Rectal smooth muscle tissue (tissue), 1 donor: ENCODE measurements around the gene NAPA.

Experiments
- H3K27ac ChIP-seq: one replicate; pipeline ENCODE4 v1.7.0; 2013; ENCODE audit warnings: low read depth, low read length, inconsistent platforms
- H3K27me3 ChIP-seq: one replicate; pipeline ENCODE4 v1.7.0; 2013; ENCODE audit warnings: low read length; ENCODE audit not compliant: control insufficient read depth, insufficient read depth
- H3K36me3 ChIP-seq: one replicate; pipeline ENCODE4 v1.7.0; 2013; ENCODE audit warnings: low read length; ENCODE audit not compliant: control insufficient read depth, insufficient read depth
- H3K4me1 ChIP-seq: one replicate; pipeline ENCODE4 v1.7.0; 2013; ENCODE audit warnings: low read length; ENCODE audit not compliant: control insufficient read depth, insufficient read depth
- H3K4me3 ChIP-seq: one replicate; pipeline ENCODE4 v1.7.0; 2013; ENCODE audit warnings: low read length
- H3K9ac ChIP-seq: one replicate; pipeline ENCODE4 v1.7.0; 2013; ENCODE audit warnings: low read length

Gene NAPA

GRCh38 chr19:47518854-47519253, 4.0 kb upstream of the NAPA start:
- Histone ChIP-seq H3K4me1 (no peaks in the 10 kb centered on the region), H3K27ac (no peak overlapping the region), H3K27me3 (no peaks in the 10 kb centered on the region), H3K4me3 (no peak overlapping the region), H3K36me3 (no peaks in the 10 kb centered on the region), H3K9ac (no peak overlapping the region)

DNA sequence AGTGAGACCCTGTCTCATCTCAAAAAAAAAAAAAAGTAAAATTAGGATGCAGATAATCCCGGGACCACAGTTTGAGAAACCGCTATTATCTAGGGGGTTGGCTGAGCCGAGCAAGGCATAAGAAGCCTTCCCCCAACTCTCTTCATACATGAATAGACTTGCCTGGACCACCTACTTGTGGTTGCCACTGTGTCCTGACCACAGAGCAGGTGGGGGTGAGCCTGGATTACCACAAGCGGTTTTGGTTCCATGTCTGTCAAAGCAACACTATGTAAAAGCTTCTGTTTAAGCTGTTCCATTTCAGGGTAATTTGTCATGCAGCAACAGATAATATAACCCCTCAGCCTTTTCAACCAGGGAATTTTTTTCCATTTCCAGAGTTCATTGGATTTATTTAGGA, 3.3 kb upstream of the NAPA start:
- Histone ChIP-seq H3K27me3 (no peaks in the 10 kb centered on the region), H3K4me1 (peaks cover 5% of the 10 kb centered on the region), H3K36me3 (no peaks in the 10 kb centered on the region), H3K9ac (no peak overlapping the region), H3K27ac (no peak overlapping the region), H3K4me3 (no peak overlapping the region)

DNA sequence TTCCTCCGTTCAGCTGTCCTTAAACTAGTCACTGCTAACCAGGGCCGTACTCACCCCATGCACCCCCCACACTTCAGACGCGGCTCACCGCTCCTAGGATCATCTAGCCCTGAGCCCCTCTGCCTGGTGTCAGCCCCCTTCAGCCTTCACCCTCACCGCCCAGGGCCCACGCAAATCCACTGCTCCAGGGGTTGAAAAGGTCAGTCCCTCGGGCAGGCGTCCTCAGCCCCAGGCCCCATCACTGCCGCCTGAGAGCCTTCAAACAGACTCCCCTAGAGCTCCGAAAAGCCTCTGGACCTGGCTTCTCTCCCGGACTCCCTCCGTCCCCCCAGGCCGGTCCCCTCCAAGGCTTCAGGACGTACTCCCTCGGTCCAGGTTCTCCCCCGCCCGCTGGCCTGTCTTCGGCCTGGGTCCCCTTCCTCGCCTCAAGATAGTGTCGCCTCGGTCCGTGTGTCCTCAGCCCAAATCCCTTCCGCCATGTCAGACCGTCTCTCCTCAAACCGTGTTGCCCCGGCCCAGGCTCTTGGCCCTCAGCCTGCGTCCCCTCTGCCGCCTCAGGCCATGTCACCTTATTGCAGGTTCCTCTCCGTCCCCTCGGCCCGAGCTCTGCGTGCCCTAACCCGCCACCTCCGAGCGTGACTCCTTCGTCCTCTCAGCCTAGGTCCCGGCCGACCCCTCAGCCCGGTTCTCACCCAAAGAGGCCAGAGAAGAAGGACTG, 553 bp downstream of the NAPA start:
- Histone ChIP-seq H3K9ac (peak overlapping the region; percentile 100), H3K27ac (peak overlapping the region; percentile 98), H3K36me3 (no peaks in the 10 kb centered on the region), H3K4me3 (peak overlapping the region; percentile 73), H3K4me1 (peaks cover 30% of the 10 kb centered on the region), H3K27me3 (no peaks in the 10 kb centered on the region)

DNA sequence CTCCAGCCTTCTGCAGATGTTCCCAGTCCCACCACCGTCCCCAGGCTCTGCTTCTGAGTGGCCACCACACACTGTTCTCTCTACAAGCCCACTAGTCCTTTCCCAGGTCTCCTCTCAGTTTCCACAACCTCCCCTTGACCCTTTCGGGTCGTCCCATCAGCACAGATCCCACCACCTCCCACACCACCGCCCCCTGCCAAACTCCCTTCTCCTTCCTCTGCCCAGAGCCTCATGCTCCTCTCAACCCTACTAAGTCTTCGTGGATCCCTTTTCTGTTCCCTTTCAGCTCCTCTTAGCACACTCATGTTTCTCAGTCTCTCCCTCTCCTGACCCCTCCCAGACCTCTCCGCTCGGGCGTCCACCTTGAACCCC, 1.9 kb downstream of the NAPA start:
- peaks cover 31% of the 10 kb centered on the region for H3K4me1 ChIP-seq
- peak overlapping the region; percentile 39 for H3K9ac ChIP-seq
- no peaks in the 10 kb centered on the region for H3K27me3 ChIP-seq
- peak overlapping the region; percentile 3 for H3K4me3 ChIP-seq
- H3K27ac ChIP-seq = peak overlapping the region; percentile 32
- no peaks in the 10 kb centered on the region for H3K36me3 ChIP-seq

DNA sequence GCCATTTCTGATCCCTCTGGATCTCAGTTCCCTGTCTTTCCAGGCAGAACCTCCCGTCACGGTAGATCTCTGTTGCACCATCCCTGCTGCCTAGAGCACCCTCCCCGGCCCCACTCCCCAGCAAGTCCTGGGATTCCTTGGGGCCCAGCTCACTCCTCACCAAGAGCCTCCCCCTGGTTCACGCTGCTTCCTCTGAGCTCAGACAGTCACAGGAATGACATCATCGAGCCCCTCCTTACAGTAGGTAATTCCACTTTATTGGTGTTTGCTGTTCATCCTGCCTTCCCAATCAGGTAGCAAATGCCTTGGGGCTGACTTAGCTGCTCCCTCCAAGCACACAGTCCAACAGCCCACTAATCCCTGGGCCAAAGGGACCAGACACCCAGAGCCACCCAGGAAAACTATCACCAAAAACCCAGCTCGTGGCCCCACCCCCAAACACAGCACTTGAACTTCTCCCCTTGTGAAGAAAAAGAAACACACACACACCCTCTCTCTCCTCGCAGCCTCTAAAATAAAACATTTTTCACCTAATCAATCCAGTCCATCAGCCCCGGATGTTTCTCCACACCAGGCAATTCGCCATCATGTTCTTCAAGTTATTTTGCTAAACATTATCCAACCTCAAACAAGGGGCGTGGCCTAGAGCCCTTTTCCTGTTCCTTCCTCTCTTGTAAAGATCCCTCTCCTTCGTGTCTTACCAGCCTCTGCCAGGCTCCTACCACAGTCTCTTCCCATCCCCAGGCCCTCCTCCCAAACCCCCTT, 2.5 kb downstream of the NAPA start:
- Histone ChIP-seq H3K9ac (no peak overlapping the region), H3K4me1 (peaks cover 31% of the 10 kb centered on the region), H3K27me3 (no peaks in the 10 kb centered on the region), H3K36me3 (no peaks in the 10 kb centered on the region), H3K4me3 (peak overlapping the region; percentile 14), H3K27ac (peak overlapping the region; percentile 32)

DNA sequence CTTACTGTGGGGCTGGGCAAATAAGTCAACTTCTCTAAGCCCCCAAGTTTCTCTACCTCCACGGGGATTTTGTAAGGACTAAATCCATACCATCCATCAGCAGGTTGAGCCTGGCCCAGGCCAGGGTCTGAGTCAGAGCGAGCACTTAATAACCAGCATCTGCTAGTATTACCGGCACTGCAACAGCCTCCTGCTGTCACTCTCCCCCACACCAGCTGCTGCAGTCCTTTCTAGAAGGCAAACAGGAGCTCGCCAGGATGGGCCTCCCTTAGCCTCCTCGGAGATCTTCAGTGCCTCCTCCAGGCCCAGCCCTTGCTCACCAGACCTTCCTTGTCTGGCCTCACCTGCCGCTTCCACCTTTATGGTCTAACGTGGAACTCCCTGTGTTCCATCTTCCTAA, 3.2 kb downstream of the NAPA start:
- no peaks in the 10 kb centered on the region for H3K27me3 ChIP-seq
- H3K9ac ChIP-seq = no peak overlapping the region
- peaks cover 33% of the 10 kb centered on the region for H3K4me1 ChIP-seq
- peak overlapping the region; percentile 32 for H3K27ac ChIP-seq
- peak overlapping the region; percentile 14 for H3K4me3 ChIP-seq
- no peaks in the 10 kb centered on the region for H3K36me3 ChIP-seq

- peaks cover 33% of the 10 kb centered on the region for H3K4me1 ChIP-seq
- no peaks in the 10 kb centered on the region for H3K27me3 ChIP-seq
- no peak overlapping the region for H3K27ac ChIP-seq
- no peak overlapping the region for H3K9ac ChIP-seq
- no peak overlapping the region for H3K4me3 ChIP-seq
- H3K36me3 ChIP-seq = no peaks in the 10 kb centered on the region
These were observed 3.7 kb downstream of the NAPA start for GRCh38 chr19:47511128-47511517.

GRCh38 chr19:47510516-47511127, 4.2 kb downstream of the NAPA start:
- Histone ChIP-seq H3K27ac (no peak overlapping the region), H3K9ac (no peak overlapping the region), H3K27me3 (no peaks in the 10 kb centered on the region), H3K4me1 (peaks cover 33% of the 10 kb centered on the region), H3K4me3 (no peak overlapping the region), H3K36me3 (no peaks in the 10 kb centered on the region)

DNA sequence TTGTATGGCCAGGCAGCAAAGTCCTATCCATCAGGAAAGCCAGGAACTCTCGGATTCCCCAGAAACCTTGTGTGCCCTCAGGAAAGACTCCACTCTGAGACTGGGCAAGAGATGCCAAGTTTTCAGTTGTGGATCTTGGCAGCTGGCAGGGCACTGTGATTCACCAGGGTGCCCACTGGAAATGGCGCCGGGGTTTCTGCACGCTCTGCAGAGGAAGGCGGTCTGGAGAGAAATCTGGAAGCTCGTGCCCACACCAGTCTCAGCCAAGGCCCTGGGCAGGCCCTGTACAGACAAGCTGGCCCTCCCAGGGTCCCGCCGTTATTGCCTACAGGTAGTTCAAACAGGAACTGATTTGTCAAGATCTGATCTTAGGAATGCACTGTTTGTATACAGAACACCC, 4.9 kb downstream of the NAPA start:
- peak overlapping the region; percentile 38 for H3K27ac ChIP-seq
- no peak overlapping the region for H3K4me3 ChIP-seq
- no peak overlapping the region for H3K9ac ChIP-seq
- H3K36me3 ChIP-seq = no peaks in the 10 kb centered on the region
- peaks cover 33% of the 10 kb centered on the region for H3K4me1 ChIP-seq
- no peaks in the 10 kb centered on the region for H3K27me3 ChIP-seq

GRCh38 chr19:47509170-47509847, 5.6 kb downstream of the NAPA start:
- no peak overlapping the region for H3K4me3 ChIP-seq

GRCh38 chr19:47508721-47509120, 6.1 kb downstream of the NAPA start:
- Histone ChIP-seq H3K27me3 (no peaks in the 10 kb centered on the region), H3K9ac (no peak overlapping the region), H3K4me1 (peaks cover 33% of the 10 kb centered on the region), H3K4me3 (no peak overlapping the region), H3K36me3 (no peaks in the 10 kb centered on the region), H3K27ac (peak overlapping the region; percentile 11)

More at GRCh38 chr19:47509170-47509847, 5.6 kb downstream of the NAPA start:
- H3K27me3 ChIP-seq = no peaks in the 10 kb centered on the region
- H3K36me3 ChIP-seq = no peaks in the 10 kb centered on the region
- H3K27ac ChIP-seq = peak overlapping the region; percentile 38
- H3K4me1 ChIP-seq = peaks cover 33% of the 10 kb centered on the region
- H3K9ac ChIP-seq = no peak overlapping the region

- Histone ChIP-seq H3K9ac (no peak overlapping the region), H3K36me3 (peaks cover 3% of the 10 kb centered on the region), H3K27me3 (no peaks in the 10 kb centered on the region), H3K4me3 (no peak overlapping the region), H3K4me1 (peaks cover 28% of the 10 kb centered on the region), H3K27ac (peak overlapping the region; percentile 1)
These were observed 6.8 kb downstream of the NAPA start for GRCh38 chr19:47507924-47508553.
